ENCODE results near the gene MYO3B.

- TF ChIP-seq REST (tag by site-specific recombination; IDR thresholded peaks at IDR 0.05) (no peak), CTCF (tag by site-specific recombination; IDR thresholded peaks at IDR 0.05) (no peak), PBX3 (CRISPR knock-in tag; IDR thresholded peaks at IDR 0.05) (no peak), ZNF571 (tag by site-specific recombination; IDR thresholded peaks at IDR 0.05) (no peak), ZNF623 (tag by site-specific recombination; IDR thresholded peaks at IDR 0.05) (no peak), GLIS2 (tag by site-specific recombination; IDR thresholded peaks at IDR 0.05) (no peak), RBAK (tag by site-specific recombination; IDR thresholded peaks at IDR 0.05) (no peak), ZNF175 (tag by site-specific recombination; IDR thresholded peaks at IDR 0.05) (no peak), TRIM28 (IDR thresholded peaks at IDR 0.05; ENCODE audit: borderline replicate concordance, low read length) (no peak), PATZ1 (tag by site-specific recombination; IDR thresholded peaks at IDR 0.05) (no peak), ZNF561 (tag by site-specific recombination; IDR thresholded peaks at IDR 0.05; ENCODE audit: borderline replicate concordance) (no peak)
These were observed 113.5 kb downstream of the MYO3B start for GRCh38 chr2:170291474-170291873.

Data from HEK293 (cell line).